Fibroblast of villous mesenchyme (primary cell): ENCODE data around the gene KIAA0586. TPM values are rescaled to one million over a fixed set of nuclear protein-coding genes. Genes with fewer than 3 reads are reported as not detected.

Experiments used
- DNase-seq: peaks from one replicate; pipeline ENCODE4 v3.0.0-alpha.2; 2010; ENCODE audit warnings: low read depth
- H3K4me3 ChIP-seq: 2 replicates; pipeline ENCODE4 v1.5.1; 2011; ENCODE audit warnings: low read depth, mild to moderate bottlenecking, low read length
- total RNA-seq: library from RNA; depleted of rRNA; stranded (reverse); fragments of >200 nt; gene quantifications from 2 replicates; pipeline ENCODE4 v1.2.3, GENCODE V29; 2012
- TF ChIP-seq, protein P1 (sequence below): IDR thresholded peaks from 2 replicates; pipeline ENCODE4 v1.5.1; 2012; ENCODE audit warnings: low read depth, mild to moderate bottlenecking, low read length; ENCODE audit not compliant: insufficient read depth

The KIAA0586 gene
- total RNA-seq, 1 donor, result 30.2 TPM

GRCh38 chr14:58428118-58428683 lies 682 bp downstream of the KIAA0586 start:
- peak; percentile 67 for DNase-seq
- TF ChIP-seq, protein P1, sequence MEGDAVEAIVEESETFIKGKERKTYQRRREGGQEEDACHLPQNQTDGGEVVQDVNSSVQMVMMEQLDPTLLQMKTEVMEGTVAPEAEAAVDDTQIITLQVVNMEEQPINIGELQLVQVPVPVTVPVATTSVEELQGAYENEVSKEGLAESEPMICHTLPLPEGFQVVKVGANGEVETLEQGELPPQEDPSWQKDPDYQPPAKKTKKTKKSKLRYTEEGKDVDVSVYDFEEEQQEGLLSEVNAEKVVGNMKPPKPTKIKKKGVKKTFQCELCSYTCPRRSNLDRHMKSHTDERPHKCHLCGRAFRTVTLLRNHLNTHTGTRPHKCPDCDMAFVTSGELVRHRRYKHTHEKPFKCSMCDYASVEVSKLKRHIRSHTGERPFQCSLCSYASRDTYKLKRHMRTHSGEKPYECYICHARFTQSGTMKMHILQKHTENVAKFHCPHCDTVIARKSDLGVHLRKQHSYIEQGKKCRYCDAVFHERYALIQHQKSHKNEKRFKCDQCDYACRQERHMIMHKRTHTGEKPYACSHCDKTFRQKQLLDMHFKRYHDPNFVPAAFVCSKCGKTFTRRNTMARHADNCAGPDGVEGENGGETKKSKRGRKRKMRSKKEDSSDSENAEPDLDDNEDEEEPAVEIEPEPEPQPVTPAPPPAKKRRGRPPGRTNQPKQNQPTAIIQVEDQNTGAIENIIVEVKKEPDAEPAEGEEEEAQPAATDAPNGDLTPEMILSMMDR, result no peak
- H3K4me3 ChIP-seq, result peak overlapping the region; percentile 80

GRCh38 chr14:58430156-58430555 lies 2.6 kb downstream of the KIAA0586 start:
- H3K4me3 ChIP-seq, result no peak overlapping the region
- DNase-seq, result peak; percentile 17
- TF ChIP-seq, protein P1, result no peak

- H3K4me3 ChIP-seq, result no peak overlapping the region
- TF ChIP-seq, protein P1, result no peak
- no peak for DNase-seq
Measured at GRCh38 chr14:58439476-58439875, 12.0 kb downstream of the KIAA0586 start.

GRCh38 chr14:58444627-58445026 lies 17.1 kb downstream of the KIAA0586 start:
- TF ChIP-seq, protein P1, result no peak
- H3K4me3 ChIP-seq, result no peak overlapping the region
- peak; percentile 54 for DNase-seq

- DNase-seq, result peak; percentile 24
- TF ChIP-seq, protein P1, result no peak
- H3K4me3 ChIP-seq, result no peak overlapping the region
Measured at GRCh38 chr14:58455593-58456265, 28.2 kb downstream of the KIAA0586 start.

DNA sequence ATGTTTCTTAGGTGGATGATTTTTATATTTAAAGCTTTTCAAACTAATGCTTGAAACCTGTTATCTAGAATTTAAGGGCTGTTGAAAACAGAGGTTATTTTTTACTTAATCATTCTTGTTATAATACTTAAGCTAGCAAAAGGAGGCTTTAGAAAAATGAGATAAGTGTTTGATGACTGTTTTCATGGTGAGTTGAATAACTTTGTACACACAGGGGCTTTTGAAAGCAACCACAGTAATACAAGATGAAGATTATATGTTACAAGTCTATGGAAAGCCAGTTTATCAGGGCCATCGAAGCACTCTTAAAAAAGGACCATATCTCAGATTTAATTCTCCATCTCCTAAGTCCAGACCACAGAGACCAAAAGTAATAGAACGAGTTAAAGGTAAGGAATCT lies 33.3 kb downstream of the KIAA0586 start:
- no peak for DNase-seq
- no peak overlapping the region for H3K4me3 ChIP-seq
- TF ChIP-seq, protein P1, result no peak
